Stimulated activated naive CD4-positive, alpha-beta T cell (primary cell): ENCODE results near the gene LTBP1.

Source experiments
- DNase-seq, 6 experiments: peaks; one replicate each; lab custom pipeline; 2025; lab: John Stamatoyannopoulos, UW

LTBP1 gene

DNA sequence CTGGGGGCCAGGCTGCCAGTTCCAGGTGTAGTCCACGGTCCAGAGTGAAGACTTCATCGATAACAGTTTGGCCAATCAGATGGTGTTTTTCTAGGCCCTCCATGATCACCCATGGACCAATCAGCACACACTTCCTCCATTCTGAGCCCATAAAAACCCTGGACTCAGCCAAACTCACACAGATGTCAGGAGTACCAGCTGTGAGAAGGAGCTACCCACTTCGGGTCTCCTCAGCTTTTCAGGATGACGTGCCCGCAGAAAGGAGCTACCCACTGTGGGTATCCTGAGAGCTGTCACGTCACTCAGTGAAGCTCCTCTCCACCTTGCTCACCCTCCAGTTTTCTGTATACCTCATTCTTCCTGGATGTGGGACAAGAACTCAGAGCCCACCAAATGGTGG, 319.7 kb downstream of the LTBP1 start:
- DNase-seq: no peak

DNA sequence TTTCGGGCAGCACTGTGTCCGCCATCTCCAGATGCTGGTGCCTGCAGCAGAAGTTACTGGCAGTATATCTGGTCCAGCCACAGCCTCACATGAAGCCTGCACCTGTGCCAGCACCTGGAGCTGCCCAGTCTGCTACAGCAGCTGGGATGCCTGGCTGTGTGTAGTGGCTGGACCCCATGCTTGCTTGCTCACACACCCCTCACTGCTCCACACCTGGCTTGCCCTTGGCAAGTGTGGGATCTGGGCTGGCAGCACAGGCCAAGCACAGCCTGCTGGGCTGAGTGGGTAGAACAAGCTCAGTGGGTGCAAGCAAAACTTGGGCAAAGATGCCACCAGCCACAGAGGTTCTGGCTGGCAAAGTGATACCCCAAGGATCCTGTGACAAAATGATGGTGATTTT, 320.3 kb downstream of the LTBP1 start:
- DNase-seq: no peak

DNA sequence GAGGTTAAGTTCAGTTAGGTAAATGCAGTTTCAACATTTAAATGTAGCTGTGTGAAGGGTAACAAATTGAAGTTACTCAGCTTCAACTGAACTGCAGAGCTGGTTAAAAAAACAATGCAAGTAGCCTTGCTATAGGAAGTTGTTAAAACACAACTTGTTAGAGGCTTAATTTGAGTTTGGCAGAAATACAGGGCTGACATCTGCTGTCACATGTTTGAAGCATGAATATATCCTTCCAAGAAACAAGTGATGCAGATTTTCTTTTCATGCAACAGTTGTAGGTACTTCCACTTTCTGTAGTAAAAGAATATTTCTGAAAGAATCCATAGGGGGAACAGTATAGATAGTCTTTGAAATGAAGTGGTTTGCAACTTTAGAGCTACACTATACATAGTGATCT, 321.0 kb downstream of the LTBP1 start:
- DNase-seq: no peak

DNA sequence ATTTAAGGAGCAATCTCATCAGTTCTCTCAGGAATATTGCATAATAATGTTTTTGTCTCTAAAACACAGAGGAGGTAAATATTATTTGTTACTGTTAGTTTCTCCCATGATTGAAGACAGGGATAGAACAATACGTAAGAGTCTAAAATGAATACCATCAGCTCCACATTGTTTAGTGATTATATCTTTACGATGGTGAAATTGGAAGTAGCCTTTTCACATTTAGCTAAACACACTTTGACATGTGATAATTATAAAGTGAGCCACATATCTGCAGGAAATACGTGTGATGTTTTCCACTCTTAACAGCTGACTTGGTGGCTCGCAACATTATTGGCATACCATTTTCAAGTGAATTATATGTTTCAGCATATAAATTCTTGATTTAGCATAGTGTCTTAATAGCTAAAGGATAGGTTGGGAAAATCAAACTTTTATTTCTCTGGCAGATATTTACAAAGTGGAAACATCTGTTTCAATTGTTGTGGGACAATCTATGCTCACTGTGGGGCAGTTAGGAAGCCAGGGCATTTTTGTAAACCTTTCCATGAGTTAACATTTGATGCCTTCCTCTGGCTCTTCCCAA, 321.6 kb downstream of the LTBP1 start:
- DNase-seq: no peak

DNA sequence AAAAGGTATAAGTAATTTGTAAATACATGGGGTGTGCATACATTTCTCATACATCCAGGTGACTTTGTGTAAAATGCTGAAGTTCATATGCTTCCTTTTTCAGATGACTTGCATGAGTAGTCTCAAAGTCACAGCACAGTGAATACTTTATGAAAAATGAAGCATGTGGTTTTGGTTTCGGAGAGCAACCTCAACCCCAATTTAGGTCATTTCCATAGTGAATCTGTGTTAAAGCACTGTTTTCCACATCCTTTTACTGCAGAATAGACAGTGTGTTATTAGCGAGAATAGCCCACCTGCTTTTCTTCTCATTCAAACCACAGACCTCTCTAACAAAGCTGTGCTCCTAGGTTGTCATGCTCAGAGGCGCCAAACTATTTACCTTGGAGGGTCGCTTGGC, 325.2 kb downstream of the LTBP1 start:
- DNase-seq: no peak

DNA sequence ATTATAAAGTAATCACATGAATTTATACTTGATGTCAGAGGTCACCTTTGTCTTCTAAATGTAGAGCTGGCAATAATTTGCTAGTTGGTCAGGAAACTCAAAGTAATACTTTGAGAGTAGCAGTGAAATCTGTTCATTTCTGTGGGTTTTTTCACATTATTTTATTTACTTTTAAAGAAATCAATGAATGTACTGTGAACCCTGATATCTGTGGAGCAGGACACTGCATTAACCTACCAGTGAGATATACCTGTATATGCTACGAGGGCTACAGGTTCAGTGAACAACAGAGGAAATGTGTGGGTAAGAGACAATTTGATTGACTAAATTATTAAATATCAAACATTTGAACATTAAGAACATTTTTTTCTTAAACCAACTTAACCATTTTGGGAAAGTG, 326.7 kb downstream of the LTBP1 start:
- DNase-seq: no peak

DNA sequence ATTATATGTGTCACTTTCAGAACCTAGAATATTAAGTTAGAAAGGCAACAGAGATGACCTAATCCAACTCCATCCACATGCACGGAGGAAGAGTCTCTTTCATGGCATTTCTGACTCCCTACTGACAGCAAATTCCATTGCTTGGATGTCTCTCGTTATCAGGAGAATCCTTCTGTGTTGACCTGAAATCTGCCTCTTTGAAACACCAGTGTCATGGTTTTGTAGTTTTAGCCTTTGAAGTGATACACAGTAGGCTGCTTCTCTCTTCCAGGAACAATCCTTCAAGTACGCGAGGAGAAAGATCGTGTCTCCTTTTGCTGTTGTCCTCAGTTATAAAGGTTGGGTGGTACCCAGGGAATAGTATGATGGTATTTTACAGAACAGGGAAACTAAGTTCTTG, 327.8 kb downstream of the LTBP1 start:
- no peak for DNase-seq

DNA sequence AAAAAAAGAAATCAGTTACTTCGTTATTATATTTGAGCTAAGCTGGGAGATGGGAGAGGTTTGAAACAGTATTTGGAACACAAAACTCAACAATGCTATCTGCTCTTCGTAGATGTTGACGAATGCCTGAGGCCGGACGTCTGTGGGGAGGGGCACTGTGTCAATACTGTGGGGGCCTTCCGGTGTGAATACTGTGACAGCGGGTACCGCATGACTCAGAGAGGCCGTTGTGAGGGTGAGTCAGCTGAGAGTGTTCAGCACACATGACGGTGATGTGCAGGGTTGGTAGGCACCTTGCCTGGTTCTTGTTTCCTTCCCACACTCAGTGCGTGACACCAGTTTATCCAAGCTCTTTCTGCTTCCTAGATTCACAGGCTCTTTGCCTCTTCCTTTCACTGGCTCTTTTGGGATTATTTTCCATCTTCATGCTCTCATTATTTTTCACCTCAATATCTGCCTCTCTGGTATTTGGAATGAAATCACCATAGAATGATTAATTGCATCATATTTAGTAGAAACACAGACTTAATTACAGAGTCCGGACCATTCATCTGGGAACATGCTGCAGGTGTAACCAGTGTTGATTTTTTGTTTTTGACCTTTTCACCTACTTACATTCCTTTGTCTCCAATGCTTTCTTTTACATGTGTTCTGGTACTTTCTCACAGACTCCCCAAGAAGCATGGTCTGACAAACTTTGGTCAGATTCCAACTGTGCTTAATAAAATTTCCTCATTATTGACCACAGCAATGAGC, 329.1 kb downstream of the LTBP1 start:
- no peak for DNase-seq

DNA sequence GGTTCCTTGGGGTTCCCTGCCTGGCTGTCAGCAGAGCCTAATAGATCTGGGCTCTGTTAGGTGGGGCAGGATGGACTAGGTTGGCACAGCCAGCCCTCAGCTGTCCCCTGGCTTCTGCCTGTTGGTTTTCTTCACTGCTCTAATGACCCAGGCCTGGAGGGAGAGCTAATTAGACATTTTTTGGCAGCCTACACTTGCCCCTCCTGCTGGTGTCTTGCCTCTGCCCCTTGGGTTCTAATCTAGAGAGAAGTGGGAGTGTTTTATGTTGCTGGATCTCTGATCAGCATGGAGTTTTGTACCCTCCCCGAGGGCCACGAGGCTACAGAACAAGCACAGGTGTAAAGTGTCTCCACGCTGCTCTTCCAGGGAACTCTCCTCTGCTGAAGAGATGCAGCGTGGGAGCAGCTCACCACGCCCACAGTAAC, 330.3 kb downstream of the LTBP1 start:
- no peak for DNase-seq

DNA sequence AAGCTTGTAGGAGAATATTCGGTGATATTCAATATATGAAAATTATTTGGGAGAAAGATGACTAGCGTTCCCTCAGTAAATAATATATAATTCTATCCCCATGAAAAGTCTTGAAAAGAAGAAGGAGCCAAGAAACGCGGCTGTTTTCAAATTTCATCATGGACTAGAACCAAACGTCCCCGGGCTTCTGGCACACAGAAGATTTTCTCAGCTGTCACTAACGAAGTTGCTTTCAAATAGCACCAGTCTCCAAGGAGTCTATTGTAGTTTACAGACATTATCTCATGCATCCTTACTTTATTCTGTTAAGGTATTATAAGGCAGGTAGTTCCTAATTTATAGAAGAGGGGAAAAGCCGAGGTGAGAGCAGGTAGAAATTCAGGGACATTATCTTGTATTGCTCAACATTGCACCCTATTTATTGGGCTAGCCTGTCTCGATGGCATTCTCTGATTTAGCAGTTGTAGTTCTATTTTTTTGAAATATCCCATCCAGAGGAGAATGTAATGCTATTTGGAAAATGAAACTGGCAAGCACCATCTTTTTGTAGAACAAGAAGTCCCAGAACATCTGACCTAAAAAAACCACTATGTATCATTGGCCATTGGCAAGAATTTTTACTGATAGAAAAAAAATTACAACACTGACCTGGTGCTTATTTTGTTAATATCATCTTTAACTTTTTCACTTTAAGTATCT, 331.6 kb downstream of the LTBP1 start:
- DNase-seq: no peak

DNA sequence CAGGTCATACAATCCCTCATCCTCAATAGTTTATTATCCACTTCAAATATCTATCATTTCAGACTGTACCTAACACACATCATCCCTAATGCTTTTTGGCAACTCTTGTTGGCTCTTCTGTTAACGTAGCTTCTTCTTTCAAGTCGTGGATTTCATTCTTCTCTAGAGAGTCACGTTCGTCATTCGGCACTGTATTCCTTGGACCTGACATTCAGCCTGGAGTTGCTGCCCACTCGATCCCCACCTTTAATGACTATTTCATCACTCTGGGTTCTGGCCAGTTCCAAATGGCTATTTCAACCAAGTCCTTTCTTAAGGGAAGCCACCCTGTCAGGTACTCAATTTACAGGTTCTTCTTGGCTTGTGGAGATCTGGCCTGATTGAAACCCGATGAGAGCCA, 337.5 kb downstream of the LTBP1 start:
- DNase-seq: no peak

DNA sequence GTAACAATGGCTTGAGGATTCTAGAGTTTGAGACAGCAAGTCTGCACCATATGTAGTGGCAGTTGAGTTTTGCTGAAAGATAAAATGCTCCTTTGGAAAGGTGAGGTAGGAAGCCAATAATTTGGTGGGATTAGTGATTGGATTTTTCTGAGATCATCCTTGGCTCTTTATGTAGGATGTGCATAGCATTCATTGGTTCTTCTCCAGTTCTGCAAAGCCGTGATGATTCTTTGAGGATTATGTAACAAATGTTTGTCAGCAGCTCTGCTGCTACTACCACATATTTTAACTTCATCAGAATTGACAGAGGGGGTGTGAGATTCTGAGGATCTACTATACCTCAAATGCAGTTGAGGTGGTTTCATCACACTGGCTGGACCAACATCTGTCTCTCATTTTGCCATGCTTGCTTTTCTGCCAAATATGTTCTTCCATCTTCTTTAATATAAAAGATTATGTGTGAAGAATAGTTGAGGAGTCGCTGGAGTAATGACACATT, 340.8 kb downstream of the LTBP1 start:
- no peak for DNase-seq

DNA sequence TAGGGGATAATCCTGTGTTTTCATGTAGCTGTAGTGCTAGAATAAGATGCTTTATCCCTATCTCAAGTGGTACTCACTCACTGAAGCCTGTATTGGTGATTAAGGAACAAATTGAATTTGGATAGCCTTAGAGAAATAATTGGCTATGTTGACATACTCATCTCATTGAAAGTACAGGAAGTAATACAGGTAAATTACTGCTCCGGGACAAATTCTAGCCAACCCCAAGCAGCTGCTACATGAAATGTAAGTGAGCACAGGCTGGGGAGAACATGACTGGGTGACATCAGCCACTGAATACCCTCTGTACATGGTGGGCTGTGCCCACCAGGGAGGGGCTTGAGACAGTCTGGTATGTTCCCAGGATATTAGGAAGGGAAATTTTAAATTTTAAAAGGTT, 341.3 kb downstream of the LTBP1 start:
- DNase-seq: no peak

DNA sequence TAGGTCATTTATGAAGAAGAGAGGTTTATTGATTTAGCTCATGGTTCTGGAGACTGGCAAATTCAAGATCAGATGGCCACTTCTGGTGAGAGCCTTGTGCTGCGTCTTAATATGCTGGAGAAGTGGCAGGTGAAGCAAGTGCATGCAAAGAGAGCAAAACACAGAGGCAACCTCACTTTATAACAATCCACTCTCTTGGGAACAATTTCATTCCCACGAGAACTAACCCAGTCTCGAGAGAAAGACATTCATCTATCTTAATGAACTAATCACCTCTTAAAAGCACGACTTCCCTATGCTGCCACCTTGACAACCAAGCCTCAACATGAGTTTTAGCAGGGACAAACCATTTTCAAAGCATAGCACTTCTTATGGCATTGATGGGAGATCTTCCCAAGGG, 343.2 kb downstream of the LTBP1 start:
- DNase-seq: no peak

DNA sequence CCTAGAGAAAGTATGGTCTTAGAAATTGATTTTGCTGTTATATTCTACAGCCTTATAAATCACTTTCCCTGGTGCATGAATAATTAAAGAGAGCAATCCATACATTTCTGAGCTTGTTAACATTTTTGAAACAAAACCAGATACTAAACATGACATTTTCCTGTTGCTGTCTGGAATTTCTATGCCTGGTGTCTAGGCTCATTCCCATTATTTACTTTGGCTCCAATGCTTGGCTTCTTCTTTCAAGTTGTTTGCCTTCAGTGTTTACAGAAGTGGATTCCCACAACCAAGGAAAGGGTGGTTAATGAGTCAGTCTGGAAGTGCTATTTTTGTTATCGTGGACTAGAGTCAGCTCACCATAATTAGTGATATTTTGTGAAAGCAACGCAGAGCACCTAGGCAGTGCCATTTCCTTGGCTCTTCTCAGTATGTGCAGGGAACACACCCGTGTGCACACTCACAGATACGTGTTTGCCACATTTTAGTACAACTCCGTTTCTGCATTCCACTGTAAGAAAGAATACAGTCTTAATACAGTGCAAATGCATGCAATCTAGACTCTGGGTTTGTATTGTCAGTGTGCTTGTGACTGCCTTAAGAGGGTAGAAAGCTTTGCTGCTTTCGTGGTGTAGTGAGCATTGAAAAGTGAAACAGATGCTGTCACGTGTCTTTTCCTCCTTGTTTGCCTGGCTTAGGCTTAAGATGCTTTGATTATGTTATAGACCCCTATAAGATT, 344.7 kb downstream of the LTBP1 start:
- no peak for DNase-seq

DNA sequence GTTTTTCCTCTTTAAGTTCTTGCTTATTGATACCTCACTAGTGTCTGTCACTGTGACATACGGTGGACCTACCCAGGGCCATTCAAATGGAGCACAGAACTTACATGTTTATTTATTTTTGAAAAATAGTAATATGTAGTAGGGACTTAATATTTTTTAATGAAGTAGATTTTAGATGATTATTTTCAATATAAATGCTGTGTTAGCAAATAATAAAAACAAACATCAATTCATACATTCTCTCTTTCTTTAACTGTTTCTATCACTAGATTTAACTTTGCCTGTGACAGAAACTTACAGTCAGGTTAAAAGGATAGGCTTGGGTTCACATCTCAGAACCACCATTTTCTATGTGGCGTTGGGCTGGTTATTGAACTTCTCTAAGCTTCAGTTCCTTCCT, 345.3 kb downstream of the LTBP1 start:
- DNase-seq: no peak

DNA sequence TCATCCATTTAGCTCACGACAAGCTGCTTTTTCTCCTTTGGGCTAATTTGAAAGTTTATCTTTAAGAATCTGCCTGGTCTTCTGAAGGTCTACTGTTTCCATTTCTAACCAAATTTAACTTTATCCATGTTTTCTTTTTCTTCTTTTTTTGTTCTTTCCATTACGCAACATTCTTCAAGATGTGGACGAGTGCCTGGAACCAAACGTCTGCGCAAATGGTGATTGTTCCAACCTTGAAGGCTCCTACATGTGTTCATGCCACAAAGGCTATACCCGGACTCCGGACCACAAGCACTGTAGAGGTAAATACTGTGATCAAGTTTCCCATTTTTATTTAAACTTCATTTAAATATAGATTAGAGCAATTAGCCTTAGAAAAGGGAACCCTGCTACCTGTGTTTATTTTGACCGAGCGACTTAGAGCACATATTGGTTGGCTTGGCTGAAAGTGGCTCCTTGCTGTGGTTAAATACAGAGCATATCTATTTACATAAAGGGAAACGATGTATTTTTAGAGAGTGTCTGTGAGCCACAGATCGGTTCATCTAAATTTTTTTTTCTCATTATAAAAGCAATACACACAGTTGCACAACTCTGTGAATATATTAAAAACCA, 346.3 kb downstream of the LTBP1 start:
- DNase-seq: no peak

DNA sequence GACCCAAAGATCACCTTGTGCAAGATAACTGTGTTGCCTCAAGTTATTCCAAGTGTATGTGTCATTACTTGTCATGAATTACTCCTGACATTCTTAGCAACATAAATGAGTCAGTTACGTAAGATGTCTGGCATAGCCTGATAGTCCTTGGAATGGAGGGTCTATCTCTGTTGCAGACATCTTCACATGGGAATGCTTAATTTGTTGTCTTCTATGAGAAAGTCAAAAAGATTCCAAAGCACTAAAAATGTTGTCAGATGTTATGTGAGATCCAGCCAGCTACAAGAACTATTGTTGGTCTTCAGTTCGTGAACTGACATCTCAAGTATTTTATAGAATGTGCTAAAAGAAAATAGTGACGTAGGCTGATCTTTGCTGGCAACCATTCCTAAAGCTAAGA, 351.5 kb downstream of the LTBP1 start:
- DNase-seq: no peak

DNA sequence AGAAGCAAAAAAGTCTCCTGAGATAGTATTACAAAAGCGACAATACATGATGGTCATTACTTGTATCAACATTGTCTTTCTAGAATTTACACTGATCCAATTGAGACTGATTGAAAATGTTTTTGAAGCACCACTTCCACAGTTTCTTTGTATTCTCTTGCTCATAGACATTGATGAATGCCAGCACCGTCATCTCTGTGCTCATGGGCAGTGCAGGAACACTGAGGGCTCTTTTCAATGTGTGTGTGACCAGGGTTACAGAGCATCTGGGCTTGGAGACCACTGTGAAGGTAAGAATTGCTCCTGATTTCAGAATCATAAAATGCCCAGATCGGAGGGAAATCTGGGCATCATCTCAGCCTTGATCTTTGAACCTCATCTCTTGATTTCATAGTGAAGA, 354.6 kb downstream of the LTBP1 start:
- DNase-seq: no peak

DNA sequence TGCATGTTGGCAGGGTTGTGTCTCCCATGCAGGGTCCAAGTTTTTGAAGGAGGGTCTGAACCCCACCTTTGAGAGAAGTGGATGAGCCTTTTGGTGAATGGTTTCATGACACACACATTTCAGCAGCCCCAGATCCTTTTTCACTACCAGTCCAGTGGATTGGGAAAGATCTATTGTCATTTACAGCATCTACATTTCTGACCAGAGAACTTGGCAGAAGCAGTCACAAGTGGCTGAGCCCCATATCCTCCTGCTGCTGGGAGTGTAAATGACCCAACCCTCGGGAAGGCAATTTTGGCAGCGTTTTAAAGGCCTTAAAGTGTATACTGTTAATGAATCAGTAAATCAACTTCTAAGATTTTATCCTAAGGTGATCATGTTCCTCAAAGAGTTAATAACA, 355.6 kb downstream of the LTBP1 start:
- DNase-seq: no peak

DNA sequence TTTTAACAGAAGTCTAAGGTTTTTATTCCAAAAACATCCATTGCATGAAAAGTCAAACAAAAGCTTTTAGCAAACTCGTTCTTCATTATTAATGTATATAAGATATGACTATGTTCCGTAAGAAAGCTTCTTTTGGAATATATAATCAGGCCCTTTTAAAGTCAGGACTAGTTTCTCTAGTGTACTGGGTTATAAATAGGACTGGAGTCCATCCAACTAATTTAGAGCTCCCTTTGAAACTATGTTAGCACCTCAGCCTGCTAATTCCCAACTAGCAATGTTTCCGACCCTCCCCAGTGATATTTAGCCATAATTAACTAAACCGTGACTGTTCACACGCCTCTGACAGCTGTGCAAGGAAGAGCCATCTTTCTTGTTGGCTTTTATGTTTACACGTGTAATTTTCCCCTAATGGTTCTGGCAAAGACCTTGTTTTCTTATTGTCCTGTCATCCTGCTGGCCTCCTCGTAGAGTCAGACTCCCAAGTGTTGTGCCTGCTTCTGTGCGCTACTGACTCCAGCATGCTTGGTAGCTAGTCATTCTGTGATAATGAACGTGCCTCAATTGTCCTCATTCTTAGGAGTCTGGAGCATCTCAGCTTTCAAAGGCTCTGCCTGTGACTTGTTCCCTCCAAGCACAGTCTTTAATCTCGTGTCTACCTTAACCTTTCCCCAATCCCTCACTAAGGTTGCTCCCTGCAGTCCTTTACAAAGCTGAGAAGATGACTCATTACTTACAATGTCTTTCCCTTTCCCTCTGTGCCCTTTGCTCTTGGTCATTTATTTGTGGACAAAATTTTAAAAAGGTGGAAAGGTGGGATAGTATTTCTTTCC, 357.5 kb downstream of the LTBP1 start:
- no peak for DNase-seq
